Rectal smooth muscle tissue (tissue), 1 donor: Measurements from ENCODE around the gene RPS6KA3.

Source experiments
- H3K27ac ChIP-seq: one replicate; pipeline ENCODE4 v1.7.0; 2013; ENCODE audit warnings: low read depth, low read length, inconsistent platforms
- H3K27me3 ChIP-seq: one replicate; pipeline ENCODE4 v1.7.0; 2013; ENCODE audit warnings: low read length; ENCODE audit not compliant: control insufficient read depth, insufficient read depth
- H3K36me3 ChIP-seq: one replicate; pipeline ENCODE4 v1.7.0; 2013; ENCODE audit warnings: low read length; ENCODE audit not compliant: control insufficient read depth, insufficient read depth
- H3K4me1 ChIP-seq: one replicate; pipeline ENCODE4 v1.7.0; 2013; ENCODE audit warnings: low read length; ENCODE audit not compliant: control insufficient read depth, insufficient read depth
- H3K4me3 ChIP-seq: one replicate; pipeline ENCODE4 v1.7.0; 2013; ENCODE audit warnings: low read length
- H3K9ac ChIP-seq: one replicate; pipeline ENCODE4 v1.7.0; 2013; ENCODE audit warnings: low read length

Gene RPS6KA3

GRCh38 chrX:20149326-20149725 lies 117.4 kb downstream of the RPS6KA3 start:
- Histone ChIP-seq H3K27ac (no peak overlapping the region), H3K4me3 (no peak overlapping the region), H3K36me3 (no peaks in the 10 kb centered on the region), H3K9ac (no peak overlapping the region), H3K4me1 (no peaks in the 10 kb centered on the region), H3K27me3 (no peaks in the 10 kb centered on the region)

- H3K9ac ChIP-seq, result no peak overlapping the region
- H3K36me3 ChIP-seq, result no peaks in the 10 kb centered on the region
- no peak overlapping the region for H3K27ac ChIP-seq
- H3K4me1 ChIP-seq, result no peaks in the 10 kb centered on the region
- H3K27me3 ChIP-seq, result no peaks in the 10 kb centered on the region
- no peak overlapping the region for H3K4me3 ChIP-seq
These were observed 119.1 kb downstream of the RPS6KA3 start for GRCh38 chrX:20147561-20147960.

- H3K4me1 ChIP-seq, result no peaks in the 10 kb centered on the region
These were observed 122.2 kb downstream of the RPS6KA3 start for GRCh38 chrX:20144491-20144890.

DNA sequence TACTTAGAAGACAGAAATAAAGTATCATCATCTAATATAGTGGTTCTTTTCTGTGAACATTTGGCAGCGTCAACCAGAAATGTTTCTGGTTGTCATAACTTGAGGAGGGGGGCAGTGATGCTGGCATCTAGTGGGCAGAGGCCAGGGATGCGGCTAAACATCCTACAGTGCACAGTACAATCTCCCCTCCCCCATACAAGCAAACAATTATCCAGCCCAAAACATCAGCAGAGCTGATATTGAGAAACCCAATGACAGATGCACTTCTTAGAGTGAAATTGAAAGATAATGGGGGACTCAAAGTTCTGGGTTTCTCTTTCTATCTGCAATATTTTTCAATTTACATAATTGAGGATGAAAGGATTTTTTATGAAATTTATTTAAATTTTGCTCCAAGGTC lies 123.1 kb downstream of the RPS6KA3 start:
- Histone ChIP-seq H3K36me3 (no peaks in the 10 kb centered on the region), H3K27ac (no peak overlapping the region), H3K4me3 (no peak overlapping the region), H3K9ac (no peak overlapping the region), H3K4me1 (peaks cover 3% of the 10 kb centered on the region), H3K27me3 (no peaks in the 10 kb centered on the region)

More at GRCh38 chrX:20144491-20144890, 122.2 kb downstream of the RPS6KA3 start:
- Histone ChIP-seq H3K27me3 (no peaks in the 10 kb centered on the region), H3K9ac (no peak overlapping the region), H3K4me3 (no peak overlapping the region), H3K36me3 (no peaks in the 10 kb centered on the region), H3K27ac (no peak overlapping the region)

- H3K9ac ChIP-seq, result no peak overlapping the region
- H3K27ac ChIP-seq, result peak overlapping the region; percentile 68
These were observed 123.6 kb downstream of the RPS6KA3 start for GRCh38 chrX:20143111-20143510.

GRCh38 chrX:20141281-20142220 lies 125.2 kb downstream of the RPS6KA3 start, which contains the start of gene EIF1AX:
EIF1AX (minus strand) TSS chrX:20141838; CDS start chrX:20141640, 198 bp downstream.
- Histone ChIP-seq H3K4me3 (peak within 1 kb of the TSS; percentile 73), H3K36me3 (peaks cover 6% of the 10 kb centered on the region), H3K27ac (peak within 1 kb of the TSS; percentile 90)

More at GRCh38 chrX:20143111-20143510, 123.6 kb downstream of the RPS6KA3 start:
- Histone ChIP-seq H3K4me3 (no peak overlapping the region), H3K27me3 (no peaks in the 10 kb centered on the region), H3K4me1 (peaks cover 3% of the 10 kb centered on the region), H3K36me3 (peaks cover 3% of the 10 kb centered on the region)

DNA sequence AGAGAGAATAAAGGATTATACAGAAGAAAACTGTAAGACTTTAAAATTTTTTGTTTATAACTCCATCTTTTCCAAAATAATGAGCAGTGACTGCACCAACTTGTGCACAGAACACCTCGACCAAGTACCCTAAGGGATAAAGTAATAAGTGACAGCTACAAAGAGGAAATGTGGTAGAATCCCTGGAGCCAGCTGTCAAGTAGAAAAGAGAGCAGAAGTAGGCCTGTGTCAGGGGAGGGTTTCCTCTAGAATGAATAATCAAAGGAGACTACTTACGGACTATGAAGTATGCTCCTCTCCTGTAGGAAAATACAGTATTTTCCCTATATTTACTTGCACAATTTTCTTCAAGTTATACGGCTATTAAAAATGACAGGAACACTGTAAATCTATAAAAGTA lies 126.3 kb downstream of the RPS6KA3 start:
- Histone ChIP-seq H3K27me3 (no peaks in the 10 kb centered on the region), H3K9ac (no peak overlapping the region), H3K4me3 (peak overlapping the region; percentile 73), H3K27ac (no peak overlapping the region), H3K36me3 (peaks cover 6% of the 10 kb centered on the region), H3K4me1 (peaks cover 3% of the 10 kb centered on the region)

More at GRCh38 chrX:20141281-20142220, 125.2 kb downstream of the RPS6KA3 start, which contains the start of gene EIF1AX:
- Histone ChIP-seq H3K9ac (peak within 1 kb of the TSS; percentile 86), H3K4me1 (peaks cover 3% of the 10 kb centered on the region), H3K27me3 (no peaks in the 10 kb centered on the region)

- Histone ChIP-seq H3K27me3 (no peaks in the 10 kb centered on the region), H3K4me3 (no peak overlapping the region), H3K27ac (no peak overlapping the region), H3K36me3 (peaks cover 6% of the 10 kb centered on the region), H3K9ac (no peak overlapping the region), H3K4me1 (peaks cover 3% of the 10 kb centered on the region)
These were observed 126.7 kb downstream of the RPS6KA3 start for GRCh38 chrX:20139966-20140365.

- Histone ChIP-seq H3K4me1 (peaks cover 3% of the 10 kb centered on the region), H3K9ac (no peak overlapping the region), H3K27me3 (no peaks in the 10 kb centered on the region), H3K36me3 (peaks cover 8% of the 10 kb centered on the region), H3K27ac (no peak overlapping the region), H3K4me3 (no peak overlapping the region)
These were observed 130.8 kb downstream of the RPS6KA3 start for GRCh38 chrX:20135944-20136343.

DNA sequence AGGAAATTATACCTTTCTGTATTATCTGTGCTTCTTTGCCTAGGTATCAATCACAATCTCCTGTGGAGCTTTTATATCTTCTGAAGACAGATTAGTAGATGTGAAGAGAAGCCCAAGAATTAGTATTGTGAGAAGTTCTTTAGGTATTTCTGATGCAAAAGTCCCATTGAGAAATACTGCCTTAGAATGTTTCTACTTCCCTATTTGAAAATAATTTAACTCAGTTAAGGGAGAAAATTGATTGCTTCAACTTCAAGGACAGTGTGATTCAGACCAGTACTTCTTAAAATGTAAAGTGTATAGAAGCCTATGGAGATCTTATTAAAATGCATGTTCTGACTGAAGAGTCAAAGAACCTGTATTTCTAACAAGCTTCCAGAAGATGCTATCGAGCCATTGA lies 134.0 kb downstream of the RPS6KA3 start:
- no peak overlapping the region for H3K4me3 ChIP-seq
- peaks cover 4% of the 10 kb centered on the region for H3K36me3 ChIP-seq
- H3K4me1 ChIP-seq, result no peaks in the 10 kb centered on the region
- H3K27me3 ChIP-seq, result no peaks in the 10 kb centered on the region
- H3K27ac ChIP-seq, result no peak overlapping the region
- H3K9ac ChIP-seq, result no peak overlapping the region

GRCh38 chrX:20130357-20130756 lies 136.4 kb downstream of the RPS6KA3 start:
- H3K9ac ChIP-seq, result no peak overlapping the region
- H3K4me1 ChIP-seq, result no peaks in the 10 kb centered on the region
- H3K4me3 ChIP-seq, result no peak overlapping the region
- H3K36me3 ChIP-seq, result peaks cover 2% of the 10 kb centered on the region
- H3K27ac ChIP-seq, result no peak overlapping the region
- no peaks in the 10 kb centered on the region for H3K27me3 ChIP-seq

- Histone ChIP-seq H3K36me3 (peaks cover 5% of the 10 kb centered on the region), H3K4me1 (no peaks in the 10 kb centered on the region), H3K27ac (no peak overlapping the region), H3K27me3 (no peaks in the 10 kb centered on the region), H3K9ac (no peak overlapping the region), H3K4me3 (no peak overlapping the region)
These were observed 137.2 kb downstream of the RPS6KA3 start for GRCh38 chrX:20129547-20129946.
